Islet precursor cell (in vitro differentiated cells): ENCODE data around the gene ABCC1.
"Not testable (repeated sequence)": the region's sequence is repeated elsewhere in the genome, so short reads cannot be mapped to it uniquely, and the experiment has no call there.

Experiments
- DNase-seq: peaks from one replicate; pipeline ENCODE4 v3.0.0-alpha.2; 2018

Gene ABCC1

GRCh38 chr16:16086653-16087446 lies 137.4 kb downstream of the ABCC1 start:
- DNase-seq: no peak

- DNase-seq: no peak
These were observed 140.8 kb downstream of the ABCC1 start for GRCh38 chr16:16090238-16090637.

- DNase-seq: no peak
These were observed 143.7 kb downstream of the ABCC1 start for GRCh38 chr16:16092925-16093627.

- no peak for DNase-seq
These were observed 144.4 kb downstream of the ABCC1 start for GRCh38 chr16:16093628-16094332.

GRCh38 chr16:16095646-16096045 lies 146.2 kb downstream of the ABCC1 start:
- DNase-seq: no peak

GRCh38 chr16:16096121-16096857 lies 146.9 kb downstream of the ABCC1 start:
- DNase-seq: no peak

- DNase-seq: no peak
These were observed 147.4 kb downstream of the ABCC1 start for GRCh38 chr16:16096858-16097213.

GRCh38 chr16:16099320-16099719 lies 149.9 kb downstream of the ABCC1 start:
- no peak for DNase-seq

GRCh38 chr16:16100631-16101030 lies 151.2 kb downstream of the ABCC1 start:
- no peak for DNase-seq

- no peak for DNase-seq
These were observed 152.2 kb downstream of the ABCC1 start for GRCh38 chr16:16101585-16101984.

- DNase-seq: no peak
These were observed 153.3 kb downstream of the ABCC1 start for GRCh38 chr16:16102738-16103137.

- DNase-seq: not testable (repeated sequence)
These were observed 154.9 kb downstream of the ABCC1 start for GRCh38 chr16:16104132-16104803.

- DNase-seq: not testable (repeated sequence)
These were observed 155.4 kb downstream of the ABCC1 start for GRCh38 chr16:16104804-16105141.

- no peak for DNase-seq
These were observed 156.2 kb downstream of the ABCC1 start for GRCh38 chr16:16105646-16106045.

- DNase-seq: no peak
These were observed 157.1 kb downstream of the ABCC1 start for GRCh38 chr16:16106466-16106865.

GRCh38 chr16:16107839-16108238 lies 158.4 kb downstream of the ABCC1 start:
- DNase-seq: no peak

- no peak for DNase-seq
These were observed 159.3 kb downstream of the ABCC1 start for GRCh38 chr16:16108759-16109158.

- no peak for DNase-seq
These were observed 160.2 kb downstream of the ABCC1 start for GRCh38 chr16:16109453-16110110.

- DNase-seq: no peak
These were observed 160.7 kb downstream of the ABCC1 start for GRCh38 chr16:16110111-16110490.

GRCh38 chr16:16111639-16112038 lies 162.2 kb downstream of the ABCC1 start:
- DNase-seq: no peak

GRCh38 chr16:16112450-16113053 lies 163.1 kb downstream of the ABCC1 start:
- DNase-seq: no peak

- DNase-seq: no peak
These were observed 163.7 kb downstream of the ABCC1 start for GRCh38 chr16:16113076-16113475.
